Transverse colon (tissue), 3 donors: Measurements from ENCODE around the gene MTMR4.

Source experiments
- CTCF ChIP-seq, 5 experiments: fragments of 200-600 bp in 3 of 5; fragments of 450-650 bp in 2 of 5; sonication (generic) in 3 of 5; IDR thresholded peaks; 1 replicate in 2 of 5; 2 replicates in 3 of 5; pipeline ENCODE4 v1.5.1; 2016 to 2017; ENCODE audit warnings: antibody characterized with exemption in 5 of 5, inconsistent platforms in 3 of 5, mild to moderate bottlenecking in 2 of 5, moderate library complexity in 1 of 5
- POLR2A ChIP-seq: fragments of 450-650 bp; IDR thresholded peaks from one replicate; pipeline ENCODE4 v1.6.1; 2016; ENCODE audit warnings: antibody characterized with exemption, mild to moderate bottlenecking, moderate library complexity

GRCh38 chr17:58455491-58455890 lies 58.9 kb downstream of the MTMR4 start:
- TF ChIP-seq CTCF (IDR thresholded peaks at IDR 0.05) = no peak
- no peak for TF ChIP-seq POLR2A
